ENCODE data around the gene GRIP1.
A peak's percentile ranks its signal among the peaks of the same experiment; 100 is the strongest.

GRIP1 gene, protein sequence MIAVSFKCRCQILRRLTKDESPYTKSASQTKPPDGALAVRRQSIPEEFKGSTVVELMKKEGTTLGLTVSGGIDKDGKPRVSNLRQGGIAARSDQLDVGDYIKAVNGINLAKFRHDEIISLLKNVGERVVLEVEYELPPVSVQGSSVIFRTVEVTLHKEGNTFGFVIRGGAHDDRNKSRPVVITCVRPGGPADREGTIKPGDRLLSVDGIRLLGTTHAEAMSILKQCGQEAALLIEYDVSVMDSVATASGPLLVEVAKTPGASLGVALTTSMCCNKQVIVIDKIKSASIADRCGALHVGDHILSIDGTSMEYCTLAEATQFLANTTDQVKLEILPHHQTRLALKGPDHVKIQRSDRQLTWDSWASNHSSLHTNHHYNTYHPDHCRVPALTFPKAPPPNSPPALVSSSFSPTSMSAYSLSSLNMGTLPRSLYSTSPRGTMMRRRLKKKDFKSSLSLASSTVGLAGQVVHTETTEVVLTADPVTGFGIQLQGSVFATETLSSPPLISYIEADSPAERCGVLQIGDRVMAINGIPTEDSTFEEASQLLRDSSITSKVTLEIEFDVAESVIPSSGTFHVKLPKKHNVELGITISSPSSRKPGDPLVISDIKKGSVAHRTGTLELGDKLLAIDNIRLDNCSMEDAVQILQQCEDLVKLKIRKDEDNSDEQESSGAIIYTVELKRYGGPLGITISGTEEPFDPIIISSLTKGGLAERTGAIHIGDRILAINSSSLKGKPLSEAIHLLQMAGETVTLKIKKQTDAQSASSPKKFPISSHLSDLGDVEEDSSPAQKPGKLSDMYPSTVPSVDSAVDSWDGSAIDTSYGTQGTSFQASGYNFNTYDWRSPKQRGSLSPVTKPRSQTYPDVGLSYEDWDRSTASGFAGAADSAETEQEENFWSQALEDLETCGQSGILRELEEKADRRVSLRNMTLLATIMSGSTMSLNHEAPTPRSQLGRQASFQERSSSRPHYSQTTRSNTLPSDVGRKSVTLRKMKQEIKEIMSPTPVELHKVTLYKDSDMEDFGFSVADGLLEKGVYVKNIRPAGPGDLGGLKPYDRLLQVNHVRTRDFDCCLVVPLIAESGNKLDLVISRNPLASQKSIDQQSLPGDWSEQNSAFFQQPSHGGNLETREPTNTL

DNA sequence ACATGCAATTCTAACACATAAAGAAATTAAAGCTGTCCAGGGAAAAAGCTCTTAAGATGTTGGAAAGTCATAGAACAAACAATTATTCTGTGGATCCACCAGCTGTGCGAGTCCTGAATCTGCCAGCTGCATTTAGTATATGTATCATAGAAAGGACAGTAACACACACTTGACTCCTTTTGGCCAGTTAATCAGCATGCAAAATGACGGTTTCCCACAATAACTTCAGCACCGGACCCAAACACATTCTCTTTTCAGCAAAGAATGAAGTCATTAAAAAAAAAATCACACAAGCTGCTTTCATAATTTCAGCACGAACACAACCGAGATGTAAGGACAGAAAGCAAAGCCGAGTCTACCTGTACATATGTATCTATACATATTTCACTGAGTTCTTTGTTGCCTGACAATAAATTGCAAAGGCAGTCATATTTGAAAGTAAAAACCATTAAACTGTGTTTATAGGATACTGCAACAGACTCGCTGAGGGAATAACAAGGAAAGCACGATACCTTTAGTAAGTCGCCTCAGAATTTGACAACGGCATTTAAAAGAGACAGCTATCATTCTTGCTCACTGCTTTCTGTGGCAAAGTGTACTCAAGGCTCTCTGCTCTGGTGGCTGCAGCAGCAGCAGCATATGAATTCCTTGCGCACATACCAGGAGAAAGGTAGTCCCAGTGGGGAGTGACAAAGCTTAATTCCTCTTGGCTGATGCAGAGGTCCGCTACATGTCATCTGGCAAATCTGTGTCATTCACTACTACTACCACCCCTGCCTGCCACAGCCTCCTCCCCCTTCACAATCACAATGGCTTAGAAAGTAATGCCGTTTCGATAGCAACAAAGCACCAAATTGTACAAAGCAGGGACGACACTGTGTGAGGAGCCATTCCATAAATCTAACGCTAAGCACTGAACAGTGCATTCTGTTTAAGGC lies at the start of gene GRIP1:
TSS of gene GRIP1 (minus strand) at position 739 of the 938 bp plus-strand sequence. CDS start at position 567, 172 bp downstream.
- DNase-seq (ENCODE audit: low spot score): peak; percentile 53

DNA sequence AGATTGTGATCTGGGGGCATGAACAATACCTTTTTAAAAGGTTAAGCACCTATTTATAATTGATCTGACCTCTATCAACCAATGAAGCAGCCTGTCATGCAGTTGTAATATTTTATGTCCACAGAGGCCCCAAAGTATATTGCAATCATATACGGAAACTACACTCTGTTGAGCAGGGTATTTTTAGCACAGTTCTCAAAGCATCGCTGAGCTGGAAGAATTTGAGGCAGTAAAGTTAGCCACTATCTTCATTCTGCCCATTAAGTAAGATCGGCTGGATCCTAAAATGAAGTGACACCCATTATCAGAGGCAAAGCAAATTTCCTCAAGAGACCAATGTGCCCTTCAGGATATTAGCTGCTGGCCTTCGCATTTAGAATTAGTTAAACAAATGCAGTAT lies 47.7 kb upstream of the GRIP1 start:
- no peak for DNase-seq (ENCODE audit: low spot score)

DNA sequence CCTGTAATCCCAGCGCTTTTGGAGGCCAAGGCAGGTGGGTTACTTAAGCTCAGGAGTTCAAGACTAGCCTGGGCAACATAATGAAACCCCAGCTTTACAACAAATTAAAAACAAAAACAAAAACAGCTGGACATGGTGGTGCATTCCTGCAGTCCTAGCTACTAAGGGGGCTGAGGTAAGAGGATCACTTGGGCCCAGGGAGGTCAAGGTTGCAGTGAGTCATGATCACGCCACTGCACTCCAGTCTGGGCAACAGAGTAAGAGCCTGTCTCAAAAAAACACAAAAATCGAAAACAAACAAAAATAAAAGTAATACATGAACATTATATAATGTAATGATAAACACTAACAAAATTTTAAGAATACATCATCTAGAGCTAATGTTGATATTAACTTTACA lies 46.2 kb upstream of the GRIP1 start:
- DNase-seq (ENCODE audit: low spot score): no peak

DNA sequence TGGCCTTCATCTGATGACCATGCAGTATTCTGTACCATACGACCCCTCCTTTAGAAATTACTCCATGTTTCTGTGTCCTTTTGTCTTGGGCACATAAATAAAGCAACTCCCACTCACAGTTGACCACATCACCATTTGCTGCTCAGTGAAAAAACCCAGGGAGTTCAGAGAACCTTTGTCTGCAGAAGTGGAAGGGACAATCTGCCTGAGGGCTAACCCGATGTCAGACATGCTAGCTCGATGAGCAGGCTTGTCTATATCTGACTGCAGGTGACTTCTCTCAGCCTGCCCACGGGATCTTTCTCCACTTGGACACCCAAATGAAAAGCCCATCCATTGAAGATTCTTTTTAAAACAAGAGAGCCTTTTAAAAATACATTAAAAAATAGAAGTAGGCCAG lies 45.7 kb upstream of the GRIP1 start:
- DNase-seq (ENCODE audit: low spot score): no peak

DNA sequence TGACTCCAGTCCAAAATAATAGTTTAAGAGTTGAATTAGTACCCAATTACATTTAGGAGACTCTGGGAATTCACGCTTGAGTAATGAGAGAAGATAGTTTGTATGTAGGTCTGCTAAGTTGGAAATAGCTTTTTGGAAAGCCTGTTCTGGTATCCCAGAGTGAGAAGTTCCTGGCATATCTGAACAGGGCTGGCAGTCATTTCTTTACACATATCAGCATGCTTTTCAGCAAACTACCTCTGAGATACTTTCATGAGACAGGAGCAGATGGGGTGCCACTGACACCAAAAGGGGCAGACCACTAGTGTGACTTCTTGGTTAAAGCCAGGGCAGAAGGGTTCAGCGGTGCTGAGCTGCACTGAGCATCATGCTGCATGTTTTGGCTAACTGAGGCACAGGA lies 45.1 kb upstream of the GRIP1 start:
- no peak for DNase-seq (ENCODE audit: low spot score)

DNA sequence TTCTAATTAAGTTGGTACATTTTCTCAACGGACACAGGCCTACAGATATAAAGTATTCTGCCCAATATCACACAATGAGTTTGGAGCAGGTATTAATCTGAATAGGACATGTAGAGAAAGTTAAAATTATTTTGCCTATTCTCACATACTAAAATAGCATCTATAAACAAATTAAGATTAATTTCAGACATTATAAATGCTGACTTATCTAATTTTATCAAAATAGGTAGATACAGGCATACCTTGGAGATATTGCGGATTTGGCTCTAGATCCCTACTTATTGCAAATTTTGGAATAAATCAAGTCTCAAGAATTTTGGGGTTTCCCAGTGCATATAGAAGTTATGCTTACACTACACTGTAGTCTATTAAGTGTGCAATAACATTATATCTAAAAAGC lies 41.0 kb upstream of the GRIP1 start:
- DNase-seq (ENCODE audit: low spot score): no peak

DNA sequence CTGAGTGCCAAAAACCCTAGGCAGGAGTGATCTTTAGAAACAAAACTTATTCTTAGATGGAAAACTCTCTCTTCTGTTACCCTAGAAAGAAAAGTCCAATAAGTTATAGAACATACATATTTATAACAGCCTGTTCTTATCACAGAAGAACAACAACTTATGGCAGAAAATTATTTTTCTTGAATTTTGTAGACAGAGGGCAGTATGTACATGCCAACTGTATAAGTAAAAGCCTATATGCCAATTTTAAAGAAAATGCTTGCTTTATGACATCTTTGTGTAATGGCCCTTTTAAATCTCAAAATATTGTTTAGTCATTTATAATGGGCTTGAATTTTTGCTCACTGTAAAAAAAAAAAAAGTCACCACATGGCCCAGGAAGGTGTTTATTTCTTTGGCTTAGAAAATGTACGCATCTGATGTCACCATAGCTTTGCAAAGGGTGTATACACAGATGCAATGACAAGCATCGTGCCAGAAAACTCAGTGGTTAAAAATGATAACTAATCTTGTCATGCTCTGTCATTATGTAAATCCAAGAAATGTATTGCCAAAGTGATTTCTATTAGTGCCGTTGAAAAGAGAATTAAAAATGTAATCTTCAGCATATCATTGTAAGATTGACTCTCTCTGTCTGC lies 38.3 kb upstream of the GRIP1 start:
- no peak for DNase-seq (ENCODE audit: low spot score)

DNA sequence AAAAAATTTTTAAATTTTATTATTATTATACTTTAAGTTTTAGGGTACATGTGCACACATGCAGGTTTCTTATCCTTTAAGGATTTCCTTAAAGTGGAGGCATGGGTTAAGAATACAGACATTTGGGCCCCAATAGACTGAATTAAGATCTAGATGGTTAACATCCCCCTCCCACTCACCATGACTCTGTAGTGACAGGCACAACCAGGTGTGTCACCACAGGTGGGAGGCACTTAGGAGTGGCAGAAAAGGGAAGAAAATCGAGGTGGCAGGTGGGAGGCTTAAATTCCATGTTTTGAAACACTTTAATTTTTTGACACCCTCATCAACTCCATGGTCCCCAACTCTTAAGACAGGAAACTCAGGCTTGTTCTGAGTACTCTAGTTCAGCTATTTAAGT lies 37.6 kb upstream of the GRIP1 start:
- no peak for DNase-seq (ENCODE audit: low spot score)

DNA sequence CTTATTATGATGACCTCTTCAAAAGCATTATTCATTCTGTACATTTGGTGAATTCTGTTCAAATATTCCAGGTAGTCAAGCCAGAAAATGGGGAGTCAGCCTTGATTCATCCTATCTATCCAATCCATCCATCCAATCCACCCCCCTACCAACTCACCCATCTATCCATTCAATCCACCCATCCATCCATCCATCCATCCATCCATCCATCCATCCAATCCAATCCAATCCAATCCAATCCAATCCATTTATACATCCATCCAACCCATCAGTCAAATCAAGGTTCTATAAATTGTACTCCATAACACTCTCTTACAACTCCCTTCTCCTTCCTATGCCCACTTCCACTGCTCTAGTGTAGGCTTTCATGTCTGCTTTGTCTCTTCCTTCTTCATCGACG lies 35.8 kb upstream of the GRIP1 start:
- no peak for DNase-seq (ENCODE audit: low spot score)

DNA sequence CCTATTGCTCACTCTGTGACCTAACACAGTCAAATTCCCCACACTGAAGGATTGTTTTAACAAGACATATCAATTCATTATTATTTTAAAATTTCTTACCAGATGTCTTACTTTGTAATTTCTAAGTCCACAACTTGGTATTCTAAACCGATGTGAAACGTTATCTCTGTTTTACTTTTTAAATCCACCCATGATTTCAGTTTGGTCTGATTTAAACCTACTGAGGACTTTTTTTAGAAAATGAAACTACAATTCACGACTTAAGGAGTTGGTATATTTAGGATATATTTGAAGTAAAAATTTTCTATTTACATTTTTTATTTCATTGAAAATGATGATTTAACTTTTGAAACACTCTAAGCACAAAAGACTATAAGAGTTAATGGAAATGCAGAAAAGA lies 35.1 kb upstream of the GRIP1 start:
- DNase-seq (ENCODE audit: low spot score): no peak

DNA sequence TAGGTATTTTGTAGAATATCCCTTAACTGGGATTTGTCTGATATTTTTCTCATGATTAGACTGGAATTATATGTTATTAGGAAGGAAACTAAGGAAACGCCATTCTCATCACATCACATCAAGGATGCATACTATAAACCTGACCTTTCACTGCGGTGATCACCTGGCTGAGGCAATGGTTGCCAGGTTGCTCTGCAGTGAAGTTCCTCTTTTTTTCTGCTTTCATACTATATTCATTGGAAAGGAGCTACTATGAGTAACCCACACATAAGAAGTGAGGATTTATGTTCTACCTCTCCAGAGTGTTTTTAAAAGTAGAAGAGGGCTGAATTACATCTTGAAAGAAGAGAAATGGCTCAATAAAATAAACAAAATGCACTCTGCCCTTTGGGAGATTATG lies 31.0 kb upstream of the GRIP1 start:
- DNase-seq (ENCODE audit: low spot score): no peak

DNA sequence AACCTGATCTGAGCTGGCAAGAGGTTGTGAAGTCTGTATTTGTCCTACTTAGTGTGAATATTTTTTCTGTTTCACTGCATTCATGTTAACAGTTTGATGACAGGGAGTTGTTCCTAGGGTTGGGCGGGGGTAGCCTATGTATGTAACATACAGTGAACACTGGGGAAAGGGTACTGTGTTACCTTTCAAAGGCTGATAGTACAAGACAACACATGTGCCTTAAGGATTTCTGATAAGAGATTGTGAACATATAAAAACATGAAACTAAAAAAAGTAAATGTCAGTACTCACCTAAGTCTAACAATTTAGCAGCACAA lies 30.5 kb upstream of the GRIP1 start:
- no peak for DNase-seq (ENCODE audit: low spot score)

DNA sequence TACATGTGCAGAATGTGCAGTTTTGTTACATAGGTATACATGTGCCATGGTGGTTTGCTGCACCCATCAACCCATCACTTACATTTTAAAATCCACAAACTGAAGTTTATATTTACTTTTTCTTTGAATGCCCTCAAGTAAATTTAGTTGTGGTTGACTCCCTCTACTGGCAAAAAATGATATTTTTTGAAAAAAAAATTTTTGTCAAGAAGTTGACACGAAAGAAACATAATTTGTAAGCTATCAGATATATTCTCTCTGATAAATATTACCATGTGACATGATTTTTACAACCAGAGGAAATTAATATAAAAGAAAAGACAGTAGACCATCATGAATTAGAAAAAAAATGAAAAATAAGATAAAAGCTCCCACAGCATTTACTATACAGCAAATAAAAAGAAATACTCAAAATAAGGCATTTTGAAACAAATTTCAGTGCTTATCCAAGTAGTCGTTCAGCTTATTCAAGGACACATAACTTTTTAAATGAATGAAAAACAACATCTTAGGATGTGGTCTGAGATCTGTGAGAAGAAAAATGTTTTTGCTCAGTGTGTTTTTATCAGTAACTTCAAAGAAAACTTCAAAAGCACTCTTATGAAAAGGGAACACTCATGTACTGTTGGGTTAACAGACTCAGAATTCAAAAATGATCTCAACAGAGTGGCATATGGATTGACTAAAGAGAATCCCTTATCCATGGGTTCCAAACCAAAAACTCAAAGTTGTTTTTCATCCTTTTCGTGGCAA lies 30.0 kb upstream of the GRIP1 start:
- DNase-seq (ENCODE audit: low spot score): no peak

DNA sequence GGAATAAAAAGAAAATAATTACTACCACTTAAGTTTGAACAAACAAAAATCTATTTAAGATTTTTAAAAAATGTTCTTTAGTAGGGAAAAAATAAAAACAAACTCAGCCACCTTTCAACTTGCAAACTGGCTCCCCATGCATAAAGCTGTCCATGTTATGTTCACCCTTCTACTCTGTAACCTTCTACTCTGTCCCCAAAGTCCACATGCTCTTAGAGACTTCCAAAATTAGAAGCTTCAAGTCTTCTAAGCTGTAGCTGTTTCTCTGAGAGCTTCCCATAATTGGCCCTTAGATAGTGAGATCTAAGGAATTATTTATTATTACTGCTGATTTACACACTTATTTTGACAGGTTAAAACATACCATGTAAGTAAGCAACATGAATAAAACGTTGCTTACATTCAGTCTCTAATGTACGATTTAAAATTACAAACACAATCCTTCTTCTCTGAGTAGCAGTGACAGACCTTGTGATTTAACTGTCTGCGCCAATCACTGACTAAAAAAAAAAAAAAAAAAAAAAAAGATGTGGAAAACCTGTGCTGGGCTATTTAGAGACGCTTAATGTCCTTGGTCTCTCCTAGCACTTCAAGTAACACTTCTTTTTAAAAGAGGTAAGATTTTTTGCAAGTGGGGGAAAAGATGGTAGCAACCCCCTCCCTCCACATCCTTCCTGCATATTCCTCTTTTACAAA lies 28.3 kb upstream of the GRIP1 start:
- DNase-seq (ENCODE audit: low spot score): no peak

DNA sequence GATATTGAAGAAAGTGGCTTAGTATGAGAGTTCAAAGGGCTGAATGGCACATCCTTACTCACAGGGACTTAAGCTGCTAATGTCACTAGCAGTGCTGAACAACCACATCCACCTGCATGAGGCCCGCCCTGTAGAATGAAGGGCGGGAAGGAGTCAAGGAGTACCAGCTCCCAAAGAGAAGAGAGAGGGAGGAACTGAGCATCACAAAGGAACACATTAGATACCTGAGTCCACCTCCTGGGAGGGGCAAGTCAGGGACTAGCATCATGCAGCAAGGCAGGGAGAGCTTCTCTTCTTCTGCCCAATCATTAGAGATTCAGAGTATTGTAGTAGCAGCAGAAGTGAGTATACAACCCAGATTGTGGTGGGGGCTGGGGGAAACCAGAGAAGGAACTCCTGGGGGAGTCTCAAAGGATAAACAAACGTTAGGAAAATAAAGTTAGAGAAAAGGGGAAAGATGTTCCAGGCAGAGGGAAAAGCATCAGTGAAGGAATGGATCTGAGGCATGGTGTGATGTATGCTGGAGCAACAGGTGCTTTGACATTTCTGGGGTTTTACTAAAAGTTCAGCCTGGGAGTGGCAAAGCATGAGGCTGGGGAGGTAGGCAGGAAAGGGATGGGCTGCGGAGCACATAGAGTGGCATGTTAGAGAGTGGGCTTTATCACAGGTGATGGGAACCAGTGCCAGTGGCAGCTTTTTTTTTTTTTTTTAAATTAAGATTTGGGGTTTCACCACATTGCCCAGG lies 21.0 kb upstream of the GRIP1 start:
- no peak for DNase-seq (ENCODE audit: low spot score)

DNA sequence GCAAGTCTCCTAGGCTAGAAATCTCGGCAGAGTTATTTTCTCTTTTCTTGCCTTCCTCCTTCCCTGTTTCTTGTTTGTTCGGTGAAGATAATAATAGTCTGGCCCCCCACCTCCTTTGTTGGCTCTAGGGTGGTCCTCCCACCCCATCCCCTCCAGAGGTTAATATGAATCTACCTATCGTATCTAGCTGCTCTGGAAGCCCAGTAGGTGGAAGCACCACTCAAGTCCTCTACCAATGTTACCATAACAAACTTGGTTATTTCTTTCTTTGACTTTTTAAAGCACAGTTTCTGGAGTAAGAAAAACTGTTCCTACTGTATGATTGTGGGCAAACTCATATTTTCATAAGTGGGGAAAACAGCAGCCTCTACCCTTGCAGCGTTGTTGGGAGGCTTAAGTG lies 19.7 kb upstream of the GRIP1 start:
- no peak for DNase-seq (ENCODE audit: low spot score)

DNA sequence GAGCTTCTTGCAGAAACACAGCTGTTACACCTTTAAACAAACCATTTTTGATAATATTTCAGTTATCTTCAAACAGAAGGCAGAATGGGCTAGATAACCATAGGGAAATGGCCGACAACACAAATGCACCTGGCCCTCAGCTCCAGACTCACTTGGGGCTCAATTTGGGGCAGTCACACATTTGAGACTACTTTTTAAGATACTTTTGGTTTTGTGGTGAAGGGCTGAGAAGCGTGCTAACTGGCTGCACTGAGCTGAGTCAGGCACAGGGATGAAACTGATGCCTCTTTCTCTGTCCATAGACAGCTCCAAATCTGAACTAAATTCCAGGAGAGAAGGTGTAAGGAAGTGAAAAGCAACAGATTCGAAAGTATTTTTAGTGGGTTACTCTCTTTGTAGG lies 18.5 kb upstream of the GRIP1 start:
- DNase-seq (ENCODE audit: low spot score): no peak

DNA sequence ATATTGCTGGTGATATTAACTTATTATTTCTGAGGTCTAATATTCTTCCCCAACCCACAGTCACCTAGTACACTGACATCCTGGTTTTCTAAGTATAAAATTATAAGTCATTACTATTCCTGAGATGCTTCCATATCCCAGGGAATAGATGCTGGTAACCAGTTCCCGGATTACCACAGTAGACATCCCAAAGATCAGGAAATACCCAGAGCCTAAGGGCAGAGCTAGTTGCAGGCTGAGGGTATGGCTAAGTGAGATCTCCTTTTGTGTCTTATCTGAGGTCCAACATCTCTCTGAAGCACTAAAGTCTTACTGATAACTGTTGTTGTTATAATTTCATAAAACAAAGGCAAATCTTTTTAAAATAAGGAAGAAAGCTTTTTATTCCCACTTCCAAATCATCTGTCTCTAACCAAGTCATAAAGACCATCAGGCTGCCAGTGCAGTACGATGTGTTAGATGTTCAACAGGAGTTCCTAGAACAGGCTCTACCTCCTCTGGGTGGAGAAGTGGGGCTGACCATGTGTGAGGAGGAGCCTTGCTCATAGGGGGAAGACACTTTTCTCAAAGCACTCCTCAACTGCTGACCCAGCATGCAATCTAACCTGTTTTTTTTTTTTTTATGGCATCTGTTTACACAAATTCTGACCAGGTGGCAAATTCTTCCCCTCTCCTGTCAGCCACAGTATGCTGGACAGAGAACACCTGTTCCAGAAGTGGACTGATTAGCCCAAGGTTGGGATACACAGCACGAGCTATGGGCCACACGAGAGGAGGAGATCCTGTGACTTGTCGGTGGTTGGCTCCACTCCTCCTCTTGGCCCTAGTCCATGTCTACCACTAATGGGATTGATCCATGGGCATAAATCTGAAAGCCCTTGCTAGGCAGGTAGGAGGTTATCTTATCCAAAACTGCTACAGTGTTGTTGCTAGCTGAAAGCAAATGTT lies 16.1 kb upstream of the GRIP1 start:
- DNase-seq (ENCODE audit: low spot score): no peak

All from ecto neural progenitor cell (in vitro differentiated cells).